ENCODE data around the gene CYP1A2.
"Not testable (repeated sequence)": the region's sequence is repeated elsewhere in the genome, so short reads cannot be mapped to it uniquely, and the experiment has no call there.

The CYP1A2 gene

DNA sequence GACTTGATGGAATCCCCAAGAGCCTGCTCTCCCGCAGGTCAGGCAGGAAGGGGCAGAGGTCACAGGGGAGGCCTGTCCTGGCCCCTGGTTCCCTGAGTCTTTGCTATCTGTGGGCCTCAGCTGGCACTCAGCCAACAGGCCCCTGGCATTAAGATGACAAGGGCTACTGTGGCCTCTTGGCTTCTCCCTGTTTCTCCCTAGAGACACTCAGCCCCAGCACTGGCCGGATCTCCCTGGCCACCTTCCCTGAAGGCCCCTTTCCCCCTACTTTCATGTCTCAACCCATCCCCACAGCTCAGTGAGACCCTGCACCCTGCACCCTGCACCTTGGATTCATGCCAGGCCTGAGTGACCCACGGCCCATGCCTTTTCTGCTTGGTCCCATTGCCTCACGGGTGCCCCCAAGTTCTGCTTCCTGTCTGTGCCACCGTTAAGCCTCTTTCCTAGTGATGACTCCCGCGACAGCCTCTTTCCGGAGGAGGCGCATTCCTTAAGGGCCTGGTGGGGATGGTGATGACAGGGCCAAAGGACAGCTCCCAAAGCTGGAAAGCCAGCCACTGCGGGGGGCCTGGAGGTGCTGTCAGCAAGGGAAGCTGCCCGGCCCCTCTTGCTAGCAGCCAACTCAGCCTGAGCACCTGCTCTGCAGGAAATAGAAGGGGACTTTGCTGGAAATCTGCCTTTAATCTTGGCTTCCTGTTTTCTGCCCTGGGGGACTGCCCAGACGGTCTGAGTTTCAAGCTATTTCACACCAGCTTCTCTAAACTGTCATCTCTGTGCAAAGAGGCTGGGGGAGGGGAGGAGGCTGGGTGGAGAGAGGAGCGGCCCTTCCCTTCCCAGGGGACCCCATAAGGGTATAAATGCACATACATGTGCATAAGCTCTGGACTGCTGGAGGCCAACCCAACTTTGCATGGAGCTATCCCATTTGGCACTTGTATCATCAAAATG lies 28.4 kb downstream of the CYP1A2 start:
- DNase-seq (ENCODE audit: low read depth): no peak

DNA sequence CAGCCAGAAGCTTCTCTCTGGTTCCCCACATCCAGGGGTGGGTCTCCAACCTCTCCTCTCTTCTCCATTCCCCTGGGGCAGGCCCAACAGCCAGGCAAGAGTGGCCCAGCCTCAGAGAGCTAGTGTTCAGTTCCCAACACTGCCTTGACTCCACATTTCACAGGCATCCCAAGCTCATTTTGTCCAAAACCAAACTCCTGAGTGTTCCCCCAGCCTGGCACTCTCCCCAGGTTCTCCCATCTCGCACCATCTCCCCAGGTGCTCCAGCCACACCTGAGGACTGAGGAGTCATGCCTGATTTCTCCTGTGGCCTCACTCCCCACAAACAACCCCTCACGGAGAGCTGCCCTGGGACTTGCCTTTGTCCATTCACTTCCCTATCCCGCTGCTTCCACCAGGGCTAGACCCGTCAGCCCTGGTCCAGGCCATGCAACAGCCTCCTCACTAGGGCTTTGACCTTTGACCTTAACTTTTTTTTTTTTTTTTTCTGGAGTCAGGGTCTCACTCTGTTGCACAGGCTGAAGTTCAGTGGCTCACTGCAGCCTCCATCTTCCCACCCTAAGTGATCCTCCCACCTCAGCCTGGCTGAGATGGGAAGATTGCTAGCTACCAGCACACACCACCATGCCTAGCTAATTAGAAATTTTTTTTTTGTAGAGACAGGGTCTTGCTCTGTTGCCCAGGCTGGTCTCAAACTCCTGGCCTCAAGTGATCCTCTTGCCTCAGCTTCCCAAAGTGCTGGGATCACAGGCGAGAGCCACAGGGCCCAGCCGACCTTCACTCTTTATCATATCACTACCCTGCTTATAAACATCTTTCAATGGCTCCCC lies 29.3 kb downstream of the CYP1A2 start:
- DNase-seq (ENCODE audit: low read depth): no peak

DNA sequence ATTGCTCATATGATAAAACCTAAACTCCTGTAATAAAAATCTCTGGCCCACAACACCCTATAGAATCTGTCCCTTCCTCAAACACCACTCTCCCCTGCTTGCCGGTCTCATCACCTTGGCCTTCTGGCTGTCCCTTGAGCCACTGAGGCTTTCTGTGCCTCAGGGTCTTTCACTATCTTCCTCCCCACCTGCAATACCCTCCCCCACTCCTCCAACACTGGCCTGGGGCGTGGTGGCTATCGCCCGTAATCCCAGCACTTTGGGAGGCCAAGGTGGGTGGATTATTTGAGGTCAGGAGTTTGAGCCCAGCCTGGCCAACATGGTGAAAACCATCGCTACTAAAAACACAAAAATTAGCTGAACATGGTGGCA lies 29.9 kb downstream of the CYP1A2 start:
- DNase-seq (ENCODE audit: low read depth): no peak

DNA sequence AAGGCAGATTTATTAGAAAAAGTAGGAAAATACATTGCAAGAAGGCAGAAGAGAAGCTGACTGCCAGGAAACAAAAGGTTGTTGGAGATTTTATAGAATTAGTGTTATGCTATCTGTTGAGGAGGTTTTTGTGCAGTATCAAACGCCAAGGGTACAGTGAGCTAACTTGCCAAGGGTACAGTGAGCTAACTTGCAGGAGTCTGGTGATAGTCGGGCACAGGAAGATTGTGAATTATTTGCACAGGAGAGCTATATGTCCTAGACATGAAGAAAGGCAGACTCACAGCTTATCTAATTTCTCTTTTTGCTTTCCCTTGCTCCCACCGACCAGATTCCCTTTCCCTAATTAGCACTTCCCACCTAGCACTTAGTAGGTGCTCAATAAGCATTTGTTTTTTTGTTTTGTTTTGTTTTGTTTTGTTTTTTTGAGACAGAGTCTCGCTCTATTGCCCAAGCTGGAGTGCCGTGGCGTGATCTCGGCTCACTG lies 30.6 kb downstream of the CYP1A2 start:
- no peak for DNase-seq (ENCODE audit: low read depth)

DNA sequence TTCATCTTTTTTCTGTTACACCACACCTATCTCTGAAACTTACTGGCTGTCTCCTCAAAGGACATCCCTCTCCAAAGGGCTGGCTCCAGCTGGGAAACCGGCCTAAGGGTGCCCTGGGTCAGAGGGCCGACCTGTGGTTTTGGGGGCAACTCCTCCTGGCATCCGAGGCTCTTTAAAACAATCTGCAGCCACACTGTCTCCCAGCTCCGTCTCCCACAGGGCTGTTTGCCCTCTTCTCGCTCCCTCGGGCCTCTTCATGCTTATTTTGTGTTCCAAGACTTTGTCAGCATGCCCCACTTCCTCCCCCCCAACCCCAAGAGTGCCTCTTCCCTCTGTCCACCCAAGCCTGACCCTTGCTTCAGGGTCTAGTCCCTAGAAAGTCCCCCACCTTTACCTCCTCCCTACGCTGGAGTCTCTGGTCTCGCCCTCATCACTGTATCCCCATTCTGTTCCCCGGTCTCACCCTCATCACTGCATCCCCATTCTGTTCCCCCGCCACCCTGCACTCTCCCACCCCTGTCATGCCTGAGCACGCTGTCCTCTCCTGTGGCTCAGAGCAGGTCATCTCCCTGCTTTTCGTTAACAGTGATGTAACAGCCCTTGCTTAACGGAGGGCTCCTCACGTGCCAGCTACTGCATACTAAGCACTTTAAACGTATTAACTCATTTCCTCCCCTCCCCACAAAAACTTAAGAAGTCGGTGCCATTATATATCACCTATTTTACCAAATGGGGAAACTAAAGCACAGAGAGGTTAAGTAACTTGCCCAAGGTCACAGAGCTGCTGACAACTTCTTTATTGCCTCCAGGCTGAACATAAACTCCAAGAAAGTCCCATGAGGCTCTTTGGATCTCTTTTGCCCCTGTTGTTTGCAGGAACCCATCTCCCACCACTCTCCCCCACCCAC lies 32.1 kb downstream of the CYP1A2 start:
- no peak for DNase-seq (ENCODE audit: low read depth)

DNA sequence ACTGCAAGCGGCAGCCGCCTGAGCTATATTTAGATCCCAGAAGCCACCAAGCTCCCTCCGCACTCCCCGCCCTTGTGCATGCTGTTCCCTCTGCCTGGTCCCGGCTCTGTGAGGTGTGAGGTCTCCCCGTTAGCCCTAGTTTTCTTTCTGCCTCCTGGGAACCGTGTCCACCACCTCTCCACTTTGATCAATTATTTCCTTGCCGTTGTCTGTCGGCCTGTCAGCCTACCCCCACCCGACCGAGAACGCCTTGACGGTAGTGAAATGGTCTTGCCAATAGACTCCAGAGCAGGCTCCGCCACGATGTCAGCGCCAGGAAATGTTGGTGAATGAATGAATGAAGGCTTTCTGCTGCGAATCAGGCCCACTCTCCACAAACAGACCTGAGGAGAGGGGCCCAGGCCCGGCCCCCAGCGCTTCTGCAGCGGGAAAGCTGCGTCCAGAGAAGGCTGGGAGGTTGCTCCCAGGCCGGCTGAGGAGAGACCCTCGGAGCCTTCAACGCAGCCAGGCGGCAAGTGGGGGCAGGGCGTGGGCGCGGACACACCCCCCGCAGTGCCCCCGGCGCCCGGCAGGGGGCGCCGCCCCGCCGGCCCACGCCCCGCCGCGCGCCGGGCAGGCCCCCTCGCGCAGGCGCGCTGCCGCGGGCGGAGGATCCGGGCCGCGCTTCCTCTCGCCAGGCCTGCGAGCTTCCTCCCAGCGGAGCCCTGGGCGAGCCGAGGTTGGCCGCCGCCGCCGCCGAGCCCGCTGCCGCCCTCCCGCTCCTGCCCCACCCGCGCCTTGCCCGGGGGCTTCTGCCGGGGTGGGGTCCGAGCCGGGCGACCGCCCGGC lies 33.0 kb downstream of the CYP1A2 start, which contains the start of gene CSK:
Gene CSK (plus strand): TSS at position 650 of the 828 bp plus-strand sequence. CDS start 16,218 bp downstream, outside the sequence.
- no peak for DNase-seq (ENCODE audit: low read depth)

DNA sequence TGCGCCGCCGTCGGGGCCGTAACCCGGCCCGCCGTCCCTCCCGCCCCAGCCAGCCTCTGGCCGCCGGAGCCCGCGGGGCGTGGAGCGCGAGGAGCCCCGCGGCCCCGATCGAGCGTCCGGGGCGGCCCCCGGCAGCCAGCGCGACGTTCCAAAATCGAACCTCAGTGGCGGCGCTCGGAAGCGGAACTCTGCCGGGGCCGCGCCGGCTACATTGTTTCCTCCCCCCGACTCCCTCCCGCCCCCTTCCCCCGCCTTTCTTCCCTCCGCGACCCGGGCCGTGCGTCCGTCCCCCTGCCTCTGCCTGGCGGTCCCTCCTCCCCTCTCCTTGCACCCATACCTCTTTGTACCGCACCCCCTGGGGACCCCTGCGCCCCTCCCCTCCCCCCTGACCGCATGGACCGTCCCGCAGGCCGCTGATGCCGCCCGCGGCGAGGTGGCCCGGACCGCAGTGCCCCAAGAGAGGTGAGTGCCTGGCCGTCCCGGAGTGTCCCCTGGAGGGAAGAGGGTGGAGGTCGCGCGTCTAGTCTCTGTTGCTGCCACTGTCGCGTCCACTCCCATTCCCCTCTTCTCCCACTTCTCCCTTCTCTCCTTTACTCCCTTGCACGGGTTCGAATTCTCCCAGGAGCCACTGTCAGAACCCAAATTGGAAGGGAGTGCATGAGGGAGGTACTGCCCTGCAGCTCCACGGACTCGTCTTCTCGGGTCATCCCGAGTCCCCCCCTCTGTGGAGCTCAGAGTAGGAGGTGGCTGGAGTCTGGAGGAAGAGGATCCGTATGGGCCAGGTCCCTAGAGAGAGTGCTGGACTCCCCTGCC lies 33.8 kb downstream of the CYP1A2 start:
- DNase-seq (ENCODE audit: low read depth): no peak

DNA sequence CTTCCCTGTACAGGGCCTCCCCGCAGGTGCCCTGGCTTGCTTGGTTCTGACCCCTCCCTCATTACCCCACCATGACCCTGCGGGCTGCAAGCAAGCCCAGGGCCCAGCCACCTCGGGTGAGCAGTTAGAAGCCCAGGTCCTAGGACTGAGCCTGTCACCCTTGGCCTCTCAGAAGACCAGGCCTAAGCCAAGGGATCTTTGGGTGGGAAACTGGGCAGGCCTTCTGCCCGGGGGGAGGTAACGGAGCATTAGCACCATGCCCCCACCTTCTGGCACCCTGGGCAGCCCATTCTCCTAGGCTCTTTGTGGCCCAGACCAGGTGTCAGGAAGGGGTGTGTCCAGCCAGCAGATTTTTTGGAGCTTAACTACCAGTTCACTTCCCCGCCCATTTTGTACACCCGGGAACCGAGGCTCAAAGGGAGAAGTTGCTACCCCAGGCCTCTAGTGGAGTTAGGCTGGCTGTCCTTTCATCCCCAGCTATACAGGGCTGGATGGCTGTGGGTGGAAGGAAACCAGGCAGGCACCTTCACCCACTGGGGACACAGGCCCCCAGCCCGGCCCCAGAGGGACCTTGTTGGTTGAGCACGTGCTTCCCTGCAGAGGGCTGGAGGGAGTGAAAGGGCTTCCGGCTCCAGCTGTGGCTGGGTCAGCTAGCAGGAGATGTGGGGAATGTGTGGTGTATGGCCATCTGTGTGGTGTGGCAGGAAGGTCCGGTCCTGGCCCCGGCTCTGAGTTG lies 34.6 kb downstream of the CYP1A2 start:
- no peak for DNase-seq (ENCODE audit: low read depth)

DNA sequence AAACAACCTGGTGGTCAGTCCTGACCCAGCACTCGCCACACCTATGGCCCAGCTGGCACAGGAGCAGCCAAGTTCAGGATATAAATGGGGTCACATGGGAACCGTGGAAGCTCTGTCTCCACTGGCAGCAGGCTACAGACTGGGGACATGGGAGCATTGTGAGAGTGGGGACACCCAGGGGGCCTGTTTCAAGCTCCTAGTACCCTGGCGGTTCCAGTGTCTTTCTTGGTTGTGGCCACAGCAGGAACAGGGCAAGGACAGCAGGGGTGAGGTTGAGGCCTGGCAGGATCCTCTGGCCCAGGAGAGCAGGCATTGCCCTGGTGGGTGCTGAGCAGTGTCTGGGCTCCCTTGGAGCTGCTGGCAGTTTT lies 35.1 kb downstream of the CYP1A2 start:
- no peak for DNase-seq (ENCODE audit: low read depth)

DNA sequence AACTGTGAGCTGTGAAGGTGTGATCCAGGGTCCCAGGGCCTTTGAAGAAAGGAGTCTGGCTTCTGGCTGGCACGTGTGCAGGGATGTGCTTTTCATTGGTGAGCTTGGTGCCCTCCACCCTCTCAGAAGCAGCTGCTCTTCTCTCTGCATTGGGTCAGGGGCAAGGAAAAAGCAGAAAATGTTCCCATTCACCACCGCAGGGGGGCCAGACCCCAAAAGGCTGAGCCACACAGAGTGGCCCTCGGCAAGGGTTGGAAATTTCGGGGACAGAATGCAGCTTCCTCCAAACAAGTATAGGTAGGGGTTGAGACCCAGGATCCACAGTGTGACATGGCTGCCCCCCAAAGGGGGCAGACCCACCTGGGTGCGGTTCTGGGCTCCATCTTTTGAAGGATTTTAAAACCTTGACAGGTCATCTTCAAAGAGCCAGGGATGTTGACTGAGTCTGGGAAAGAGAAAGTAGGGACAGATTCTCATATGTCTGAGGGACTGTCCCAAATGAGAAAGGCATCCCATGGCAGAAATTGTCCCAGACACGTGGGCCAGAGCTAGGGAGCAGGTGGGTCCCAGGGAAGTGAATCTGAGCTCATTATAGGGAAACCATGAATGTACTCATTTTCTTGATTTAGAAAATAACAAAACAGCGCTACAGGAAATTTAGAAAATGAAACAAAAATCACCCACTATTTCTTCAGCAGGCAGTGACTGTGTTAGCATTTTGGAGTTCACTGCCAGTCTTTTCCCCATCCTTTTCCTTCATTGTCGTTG lies 36.0 kb downstream of the CYP1A2 start:
- no peak for DNase-seq (ENCODE audit: low read depth)

DNA sequence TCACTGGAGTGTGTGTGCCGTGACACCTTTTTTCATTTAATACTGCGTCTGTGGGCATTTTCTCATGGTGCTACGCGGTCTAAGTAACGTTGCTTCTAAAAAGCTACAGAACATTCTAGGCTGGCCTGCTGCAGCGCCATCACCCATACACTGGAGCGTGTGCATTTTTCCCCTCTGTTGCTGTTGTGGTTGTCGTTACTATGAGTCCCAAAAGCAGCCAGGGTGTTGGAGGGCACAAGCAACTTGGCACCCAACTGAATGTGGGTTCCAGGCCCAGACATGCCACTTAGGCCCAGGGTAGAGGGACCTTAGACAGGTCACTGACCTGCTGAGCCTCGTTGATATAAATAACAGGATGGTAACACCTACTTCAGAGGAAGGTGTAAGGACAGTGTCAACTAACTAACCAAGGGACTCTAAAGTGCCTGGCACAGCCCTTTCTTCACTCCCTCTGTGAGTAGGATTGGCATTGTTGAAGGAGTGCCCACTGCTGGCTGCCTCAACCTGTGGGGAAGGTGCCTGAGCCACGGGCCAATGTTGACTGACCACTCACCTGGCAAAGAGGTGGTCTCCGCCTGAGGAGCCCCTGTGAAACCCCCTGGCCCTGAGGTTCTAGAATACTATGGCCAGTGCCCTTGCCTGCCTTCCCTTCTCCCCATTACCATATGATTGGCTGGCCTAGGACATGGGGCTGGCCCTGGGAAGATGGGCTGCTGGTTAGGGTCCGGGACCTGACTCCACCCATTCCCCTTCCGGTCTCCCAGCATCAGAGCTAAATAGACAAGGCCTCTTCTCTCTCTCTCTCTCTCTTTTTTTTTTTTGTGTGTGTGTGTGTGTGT lies 36.8 kb downstream of the CYP1A2 start:
- no peak for DNase-seq (ENCODE audit: low read depth)

DNA sequence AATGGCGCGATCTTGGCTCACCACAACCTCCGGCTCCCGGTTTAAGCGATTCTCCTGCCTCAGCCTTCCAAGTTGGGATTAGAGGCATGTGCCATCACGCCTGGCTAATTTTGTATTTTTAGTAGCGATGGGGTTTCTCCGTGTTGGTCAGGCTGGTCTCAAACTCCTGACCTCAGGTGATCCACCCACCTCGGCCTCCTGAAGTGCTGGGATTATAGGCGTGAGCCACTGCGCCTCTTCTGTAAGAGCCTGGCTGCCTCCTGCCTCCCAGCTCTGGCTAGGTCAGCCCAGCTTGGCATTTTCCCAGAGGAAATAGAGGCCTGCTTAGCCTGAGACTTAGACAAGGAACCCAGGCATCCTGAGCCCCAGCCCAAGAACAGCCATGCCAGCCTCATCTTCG lies 37.4 kb downstream of the CYP1A2 start:
- DNase-seq (ENCODE audit: low read depth): not testable (repeated sequence)

DNA sequence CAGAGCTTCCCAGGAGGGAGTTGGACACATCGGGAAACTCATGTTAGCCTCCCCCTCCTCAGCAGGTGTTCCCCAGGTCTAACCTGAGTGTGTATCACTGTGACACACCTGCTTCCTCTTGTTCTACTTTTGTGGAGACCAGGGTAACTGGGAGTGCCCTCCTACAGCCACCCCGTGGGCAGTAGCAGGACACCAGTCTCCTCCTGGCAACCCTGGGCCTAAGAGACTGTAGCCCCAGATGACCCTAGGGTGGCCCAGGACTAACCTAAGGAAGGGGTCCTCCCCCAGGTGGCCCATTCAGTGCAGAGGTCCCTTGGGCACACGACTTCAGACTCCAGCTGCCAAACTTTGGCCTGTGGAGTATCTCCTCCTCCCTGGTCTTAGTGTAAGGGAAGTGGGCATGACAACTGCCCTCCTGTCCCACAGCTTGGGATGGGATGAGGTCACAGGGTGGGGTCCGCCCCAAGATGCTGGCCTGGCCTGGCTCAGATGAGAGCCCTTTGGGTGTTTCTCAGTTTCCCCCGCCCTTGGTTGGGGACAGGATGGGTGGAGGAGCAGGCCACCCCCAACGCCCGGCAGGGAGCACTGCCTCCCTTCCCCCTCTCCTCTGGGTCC lies 38.0 kb downstream of the CYP1A2 start:
- DNase-seq (ENCODE audit: low read depth): no peak

DNA sequence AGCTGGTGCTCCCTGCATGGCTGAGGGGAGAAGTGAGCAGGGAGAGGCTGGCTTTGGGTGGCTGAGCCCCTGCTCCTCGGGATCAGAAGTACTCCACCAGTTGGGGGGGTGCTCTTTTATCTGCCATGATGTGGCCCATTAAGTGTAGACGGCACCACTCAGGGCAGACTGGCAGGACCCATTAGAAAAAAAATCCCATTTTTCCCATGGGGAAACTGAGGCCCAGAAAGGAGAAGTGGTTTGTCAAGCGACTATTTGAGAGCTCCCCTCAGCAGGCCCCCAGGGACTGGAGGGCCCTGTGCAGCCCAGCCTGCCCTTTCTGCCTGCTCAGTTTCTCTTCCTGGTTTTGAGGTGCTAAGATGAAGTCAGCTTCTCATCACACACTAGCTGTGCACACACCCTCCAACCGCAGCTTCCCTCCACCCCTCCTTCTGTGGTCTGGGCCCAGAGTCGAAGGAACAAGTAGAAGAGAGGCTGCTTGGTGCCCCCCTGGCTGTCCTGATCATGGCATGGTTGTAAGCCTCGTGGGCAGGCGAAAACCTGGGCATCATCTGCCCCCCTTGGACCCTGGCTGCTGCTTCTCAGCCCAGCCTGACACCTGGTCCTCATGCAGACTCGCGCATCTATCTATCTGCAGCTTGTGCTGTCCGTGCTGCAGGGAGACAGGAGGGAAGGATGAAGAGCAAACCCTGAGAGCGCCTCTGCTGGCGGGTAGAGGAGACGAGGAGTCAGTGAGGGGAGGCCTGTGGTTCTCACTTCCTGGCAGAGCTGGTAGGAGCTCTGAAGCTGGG lies 38.8 kb downstream of the CYP1A2 start:
- no peak for DNase-seq (ENCODE audit: low read depth)

DNA sequence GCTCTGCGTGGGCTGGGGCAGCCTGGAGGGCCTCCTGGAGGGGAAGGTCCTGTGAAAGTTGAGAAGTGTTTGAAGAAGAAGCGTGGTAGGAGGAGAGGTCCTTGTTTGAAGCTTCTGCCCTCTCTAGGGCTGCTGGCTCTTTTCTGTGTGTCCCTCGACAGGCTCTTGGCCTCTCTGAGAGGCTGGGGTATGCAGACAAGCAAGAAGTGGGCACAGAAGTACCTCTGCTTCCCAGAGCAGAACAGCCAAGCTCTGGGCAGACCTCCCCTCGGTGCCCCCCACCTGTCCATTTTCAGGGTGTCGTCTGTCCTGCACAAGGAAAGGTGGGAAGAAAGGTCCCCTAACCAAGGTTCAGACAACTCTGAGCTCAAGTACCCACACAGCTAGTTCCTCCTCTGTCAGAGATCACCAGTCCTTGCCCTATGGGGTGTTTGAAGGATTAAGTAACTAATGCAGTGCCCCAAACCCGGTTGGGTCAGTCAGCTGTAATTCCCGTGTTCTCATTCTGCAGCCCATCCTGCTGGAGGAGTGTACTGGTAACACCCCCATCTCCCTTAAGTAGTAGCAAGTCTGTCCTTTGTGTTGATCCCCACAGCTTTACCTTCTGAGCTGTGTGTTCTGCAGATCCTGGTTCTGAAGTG lies 39.5 kb downstream of the CYP1A2 start:
- DNase-seq (ENCODE audit: low read depth): no peak

DNA sequence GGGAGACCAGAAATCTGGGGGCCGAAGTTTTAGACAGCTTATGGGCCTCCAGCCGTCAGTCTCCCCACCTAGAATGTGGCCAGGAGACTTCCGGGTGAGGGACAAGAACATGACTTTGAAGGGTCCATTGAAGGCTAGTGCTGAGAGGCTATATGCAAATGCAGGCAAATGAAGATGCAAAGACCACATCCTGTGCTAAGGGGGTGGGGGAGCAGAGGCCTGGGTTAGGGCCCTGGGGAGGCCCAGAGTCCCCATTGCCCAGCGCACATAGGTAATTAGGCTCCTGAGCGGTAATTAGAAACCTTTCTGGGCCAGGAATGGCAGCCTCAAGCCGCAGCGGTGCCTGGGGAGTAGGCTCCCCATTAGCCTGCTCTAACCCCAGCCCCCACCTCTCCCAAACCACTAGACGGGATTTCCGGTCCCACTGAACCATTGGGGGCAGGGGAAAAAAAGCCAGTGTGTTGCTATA lies 40.1 kb downstream of the CYP1A2 start:
- no peak for DNase-seq (ENCODE audit: low read depth)
